Measurements from ENCODE around the gene TRA2B. TPM values are rescaled to one million over a fixed set of nuclear protein-coding genes. Genes with fewer than 3 reads are reported as not detected.

TRA2B gene
- total and polyA plus RNA-seq, 2 of the 8 experiments (the other 6 are each of a cell fraction or from before 2014, with no cell fraction given), result 206 to 274 TPM

- Histone ChIP-seq H3K79me1 (ENCODE audit: low read depth, low read length) (no peaks in the 10 kb centered on the region), H3K4me2 (ENCODE audit: insufficient read depth in 1 of 2, low read depth in 2 of 2, low read length in 2 of 2) (no peak overlapping the region), H2BK20ac (ENCODE audit: low read length) (no peak overlapping the region), H2BK12ac (ENCODE audit: low read depth, low read length) (no peak overlapping the region), H4K8ac (ENCODE audit: extremely low read depth, insufficient read depth, low read length) (no peak overlapping the region), H4K20me1 (replicated peaks in 1 of 2; ENCODE audit: control insufficient read depth in 1 of 2, insufficient read depth in 2 of 2, low read length in 2 of 2) (no peaks in the 10 kb centered on the region), H3K4me1 (replicated peaks in 1 of 4; ENCODE audit: control insufficient read depth in 3 of 4, insufficient read depth in 4 of 4, low read length in 3 of 4) (peaks cover 0 to 4% (median 0%) of the 10 kb centered on the region in 4 experiments; a peak in 1 of 7 replicates), H3K27me3 (replicated peaks in 1 of 4; ENCODE audit: control insufficient read depth in 3 of 4, extremely low read depth in 1 of 4, insufficient read depth in 3 of 4, low read length in 3 of 4) (no peaks in the 10 kb centered on the region), H3K23me2 (ENCODE audit: low read depth, low read length) (peaks cover 3% of the 10 kb centered on the region; the same call in 1 of the 2 replicates), H3K9me3 (ENCODE audit: insufficient read depth in 2 of 2, low read depth in 1 of 2, low read length in 1 of 2) (no peaks in the 10 kb centered on the region), H3K4me3 (ENCODE audit: extremely low read depth in 1 of 4, insufficient read depth in 2 of 4, low read depth in 3 of 4, low read length in 4 of 4) (no peak overlapping the region), H3K14ac (ENCODE audit: insufficient read length) (no peak overlapping the region), H2BK5ac (ENCODE audit: low read depth, low read length) (no peak overlapping the region), H3K23ac (ENCODE audit: insufficient read length) (no peak overlapping the region), H3K18ac (ENCODE audit: extremely low read depth, low read length) (no peak overlapping the region), H3K27ac (ENCODE audit: low read depth, low read length) (no peak overlapping the region), H3K4ac (replicated peaks; ENCODE audit: insufficient read length, low read depth, low read length) (no peak overlapping the region), H2AK5ac (ENCODE audit: low read depth, low read length) (no peak overlapping the region), H3K79me2 (ENCODE audit: control insufficient read depth in 1 of 2, insufficient read depth in 2 of 2, low read length in 2 of 2) (no peaks in the 10 kb centered on the region), H4K5ac (ENCODE audit: insufficient read length, low read depth, low read length) (no peak overlapping the region), H2BK120ac (replicated peaks; ENCODE audit: low read depth, low read length) (no peak overlapping the region), H3K56ac (replicated peaks; ENCODE audit: insufficient read length, low read depth, low read length) (no peak overlapping the region), H2BK15ac (ENCODE audit: low read length) (no peak overlapping the region), H4K91ac (replicated peaks; ENCODE audit: insufficient read length, low read length) (no peak overlapping the region), H3K36me3 (ENCODE audit: control insufficient read depth in 2 of 4, insufficient read depth in 4 of 4, low read length in 3 of 4) (no peaks in the 10 kb centered on the region), H3K9ac (replicated peaks in 1 of 4; ENCODE audit: extremely low read depth in 1 of 4, low read depth in 3 of 4, low read length in 3 of 4) (no peak overlapping the region), H2AFZ (ENCODE audit: low read length) (no peak overlapping the region)
- 92% methylated on average over 2 of the region's 2 CpGs; no CpG with 5 or more reads in 1 of the 2 experiments for whole genome bisulfite sequencing, 2 experiments (ENCODE audit: extremely low coverage in 1 of 2, insufficient coverage in 1 of 2, insufficient read length in 1 of 2, insufficient replicate concordance in 2 of 2, low coverage in 1 of 2, low lambda C conversion rate in 2 of 2, missing lambda C conversion rate in 1 of 2)
- CTCF ChIA-PET (ENCODE audit: partially characterized antibody), result interaction anchor here (0.9 to 5.7 kb wide), 5 partner anchors 10 to 302 kb away, joined by 3 to 23 read pairs (median 4); no protein-coding TSS in a partner anchor
- FAIRE-seq, result no peak
- DNase-seq (ENCODE audit: low read depth in 1 of 2, low spot score in 2 of 2), result no peak
- POLR2A ChIA-PET (ENCODE audit: partially characterized antibody), result interaction anchor here (1.7 kb wide), 1 partner anchor 21 kb away, joined by 4 read pairs; no protein-coding TSS in a partner anchor
- TF ChIP-seq TCF12 (IDR thresholded peaks at IDR 0.05; ENCODE audit: low read depth, low read length), result no peak
- no peak for TF ChIP-seq BCL11A (IDR thresholded peaks at IDR 0.05; ENCODE audit: low read depth in 2 of 2, low read length in 2 of 2)
- TF ChIP-seq RBBP5 (IDR thresholded peaks at IDR 0.05; ENCODE audit: borderline replicate concordance, low read depth, low read length), result no peak
- TF ChIP-seq USF2 (IDR thresholded peaks at IDR 0.05; ENCODE audit: low read length), result no peak
- no peak for TF ChIP-seq SRF (IDR thresholded peaks at IDR 0.05; ENCODE audit: low read depth, low read length)
- TF ChIP-seq SAP30 (IDR thresholded peaks at IDR 0.05; ENCODE audit: insufficient read depth, insufficient replicate concordance, low read length), result no peak
- no peak for TF ChIP-seq KDM1A (IDR thresholded peaks at IDR 0.05; ENCODE audit: borderline replicate concordance, low read length)
- no peak for TF ChIP-seq SIX5 (IDR thresholded peaks at IDR 0.05; ENCODE audit: low read depth, low read length)
- TF ChIP-seq TAF1 (IDR thresholded peaks at IDR 0.05; ENCODE audit: low read depth, low read length), result no peak
- no peak for TF ChIP-seq CEBPB (IDR thresholded peaks at IDR 0.05; ENCODE audit: low read depth, low read length)
- TF ChIP-seq SIN3A (conservative IDR thresholded peaks at IDR 0.05 in 1 of 2, IDR thresholded peaks at IDR 0.05 in 1 of 2; ENCODE audit: low read depth in 1 of 2, low read length in 2 of 2), result no peak
- no peak for TF ChIP-seq CBX8 (IDR thresholded peaks at IDR 0.05; ENCODE audit: borderline replicate concordance, low read depth, low read length)
- TF ChIP-seq CHD1 (IDR thresholded peaks at IDR 0.05; ENCODE audit: low read depth, low read length), result no peak
Measured at GRCh38 chr3:185958626-185959025, 20.8 kb upstream of the TRA2B start.

Data from H1 (cell line).